GM10266 (cell line): ENCODE measurements around the gene PARD3B.

Experiments
- DNase-seq: peaks from one replicate; pipeline ENCODE4 v3.0.0; 2012; ENCODE audit errors: extremely low spot score
- CTCF ChIP-seq: IDR thresholded peaks from 2 replicates; pipeline ENCODE4 v1.5.1; 2012; ENCODE audit warnings: mild to moderate bottlenecking, low read depth; ENCODE audit not compliant: control insufficient read depth, insufficient read depth; ENCODE audit errors: missing control alignments

PARD3B gene

GRCh38 chr2:204726831-204727230 lies 181.6 kb downstream of the PARD3B start:
- DNase-seq: no peak

GRCh38 chr2:204727368-204727767 lies 182.1 kb downstream of the PARD3B start:
- DNase-seq: no peak
- no peak for TF ChIP-seq CTCF

More at GRCh38 chr2:204726831-204727230, 181.6 kb downstream of the PARD3B start:
- TF ChIP-seq CTCF: no peak

GRCh38 chr2:204730603-204731002 lies 185.3 kb downstream of the PARD3B start:
- no peak for TF ChIP-seq CTCF

GRCh38 chr2:204732019-204732418 lies 186.7 kb downstream of the PARD3B start:
- DNase-seq: no peak
- no peak for TF ChIP-seq CTCF

More at GRCh38 chr2:204730603-204731002, 185.3 kb downstream of the PARD3B start:
- no peak for DNase-seq

GRCh38 chr2:204737296-204737695 lies 192.0 kb downstream of the PARD3B start:
- TF ChIP-seq CTCF: no peak
- no peak for DNase-seq

GRCh38 chr2:204738721-204739120 lies 193.4 kb downstream of the PARD3B start:
- no peak for TF ChIP-seq CTCF
- no peak for DNase-seq

- no peak for DNase-seq
- TF ChIP-seq CTCF: no peak
Observed at GRCh38 chr2:204743393-204743960, 198.2 kb downstream of the PARD3B start.
